Osteoblast (primary cell): ENCODE measurements around the gene NEK1. TPM values are rescaled to one million over a fixed set of nuclear protein-coding genes. Genes with fewer than 3 reads are reported as not detected.

Source experiments
- DNase-seq: peaks from one replicate; pipeline ENCODE4 v3.0.0; 2011; ENCODE audit warnings: low spot score, mixed read lengths; ENCODE audit not compliant: insufficient read length; ENCODE audit errors: missing footprints
- H2AFZ ChIP-seq: 2 replicates; pipeline ENCODE4 v1.6.0; 2011; ENCODE audit warnings: mild to moderate bottlenecking, low read length
- H3K27ac ChIP-seq: 2 replicates; pipeline ENCODE4 v1.5.1; 2011; ENCODE audit warnings: mild to moderate bottlenecking, low read depth, low read length, moderate library complexity
- H3K27me3 ChIP-seq: 2 replicates; pipeline ENCODE4 v1.6.0; 2012; ENCODE audit warnings: mild to moderate bottlenecking, control low read depth, inconsistent platforms, low read length, moderate library complexity; ENCODE audit not compliant: insufficient read depth
- H3K36me3 ChIP-seq: 2 replicates; pipeline ENCODE4 v1.5.1; 2011; ENCODE audit warnings: mild to moderate bottlenecking, low read length, control low read depth, moderate library complexity; ENCODE audit not compliant: insufficient read depth
- H3K4me1 ChIP-seq: 2 replicates; pipeline ENCODE4 v1.5.1; 2011; ENCODE audit warnings: mild to moderate bottlenecking, low read length, control low read depth, moderate library complexity; ENCODE audit not compliant: insufficient read depth
- H3K4me2 ChIP-seq: 2 replicates; pipeline ENCODE4 v1.6.0; 2011; ENCODE audit warnings: mild to moderate bottlenecking, low read length; ENCODE audit not compliant: insufficient read depth
- H3K4me3 ChIP-seq: fragments of 200-600 bp; sonication (generic); 3 replicates; pipeline ENCODE4 v1.5.1; 2012; ENCODE audit warnings: mild to moderate bottlenecking, low read length, inconsistent platforms; ENCODE audit not compliant: insufficient read depth
- H3K79me2 ChIP-seq: 2 replicates; pipeline ENCODE4 v1.6.0; 2012; ENCODE audit warnings: mild to moderate bottlenecking, low read length, control low read depth, inconsistent platforms; ENCODE audit not compliant: insufficient read depth
- H3K9me3 ChIP-seq: 2 replicates; pipeline ENCODE4 v1.5.1; 2011; ENCODE audit warnings: low read depth, low read length, control low read depth
- H4K20me1 ChIP-seq: 2 replicates; pipeline ENCODE4 v1.6.0; 2012; ENCODE audit warnings: mild to moderate bottlenecking, low read length, control low read depth; ENCODE audit not compliant: insufficient read depth
- total RNA-seq: library from RNA; depleted of rRNA; stranded (reverse); fragments of >200 nt; gene quantifications from 2 replicates; pipeline ENCODE4 v1.2.3, GENCODE V29; 2012
- TF ChIP-seq, protein P1 (sequence below): IDR thresholded peaks from 2 replicates; pipeline ENCODE4 v1.5.1; 2011; ENCODE audit warnings: mild to moderate bottlenecking, low read depth, low read length, moderate library complexity; ENCODE audit errors: extremely low read depth

The NEK1 gene
- total RNA-seq, 1 donor = 9.8 TPM

DNA sequence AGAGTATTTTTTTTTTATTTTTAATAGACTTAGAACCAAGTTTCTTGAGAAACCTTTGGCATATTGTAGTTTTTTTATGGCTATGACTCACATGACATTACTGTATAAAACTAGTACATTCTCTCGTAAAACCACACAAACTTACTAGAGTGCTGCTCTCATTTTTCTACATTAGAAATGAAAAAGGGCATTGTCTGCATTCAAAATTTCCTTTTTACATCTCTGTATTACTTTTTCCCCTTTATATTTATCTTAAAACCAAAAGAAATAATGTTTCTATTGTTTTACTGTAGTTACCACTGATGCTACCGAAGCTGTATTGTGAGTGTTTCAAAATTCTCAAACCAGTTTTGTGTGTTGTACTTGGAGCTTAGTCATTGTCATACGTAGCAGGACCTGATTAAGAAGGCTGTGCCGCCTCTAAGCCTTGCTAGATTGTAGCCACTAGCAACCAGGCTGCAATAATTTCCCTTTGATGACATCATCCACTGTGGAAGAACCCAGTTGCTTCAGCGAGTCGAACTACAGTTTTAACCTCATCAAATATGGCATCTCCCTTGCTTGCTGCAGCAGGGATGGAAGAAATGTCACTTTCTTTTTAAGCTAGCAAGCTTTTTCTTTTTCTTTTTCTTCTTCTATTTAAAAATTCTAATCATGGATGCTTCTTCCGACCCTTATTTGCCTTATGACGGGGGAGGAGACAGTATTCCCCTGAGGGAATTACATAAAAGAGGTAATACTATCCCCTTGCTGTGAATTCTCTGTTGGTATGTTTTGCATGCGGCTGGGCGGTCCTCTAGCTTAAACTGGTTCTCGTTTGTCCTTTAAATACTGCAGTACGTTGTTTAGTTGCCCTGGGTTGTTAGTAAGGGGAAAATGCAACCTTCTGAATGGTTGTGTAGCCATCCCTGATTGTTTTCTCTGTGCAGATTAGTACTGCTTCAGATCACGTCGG, 47.6 kb upstream of the NEK1 start:
- DNase-seq = peak; percentile 60
- Histone ChIP-seq H3K4me2 (peak overlapping the region; percentile 92), H3K4me3 (peak overlapping the region; percentile 66), H3K27ac (peak overlapping the region; percentile 89), H3K27me3 (no peaks in the 10 kb centered on the region), H4K20me1 (no peaks in the 10 kb centered on the region), H3K9me3 (no peaks in the 10 kb centered on the region), H3K36me3 (no peaks in the 10 kb centered on the region), H3K79me2 (peaks cover 45% of the 10 kb centered on the region), H3K4me1 (peaks cover 16% of the 10 kb centered on the region), H2AFZ (peak overlapping the region; percentile 50)
- TF ChIP-seq, protein P1, sequence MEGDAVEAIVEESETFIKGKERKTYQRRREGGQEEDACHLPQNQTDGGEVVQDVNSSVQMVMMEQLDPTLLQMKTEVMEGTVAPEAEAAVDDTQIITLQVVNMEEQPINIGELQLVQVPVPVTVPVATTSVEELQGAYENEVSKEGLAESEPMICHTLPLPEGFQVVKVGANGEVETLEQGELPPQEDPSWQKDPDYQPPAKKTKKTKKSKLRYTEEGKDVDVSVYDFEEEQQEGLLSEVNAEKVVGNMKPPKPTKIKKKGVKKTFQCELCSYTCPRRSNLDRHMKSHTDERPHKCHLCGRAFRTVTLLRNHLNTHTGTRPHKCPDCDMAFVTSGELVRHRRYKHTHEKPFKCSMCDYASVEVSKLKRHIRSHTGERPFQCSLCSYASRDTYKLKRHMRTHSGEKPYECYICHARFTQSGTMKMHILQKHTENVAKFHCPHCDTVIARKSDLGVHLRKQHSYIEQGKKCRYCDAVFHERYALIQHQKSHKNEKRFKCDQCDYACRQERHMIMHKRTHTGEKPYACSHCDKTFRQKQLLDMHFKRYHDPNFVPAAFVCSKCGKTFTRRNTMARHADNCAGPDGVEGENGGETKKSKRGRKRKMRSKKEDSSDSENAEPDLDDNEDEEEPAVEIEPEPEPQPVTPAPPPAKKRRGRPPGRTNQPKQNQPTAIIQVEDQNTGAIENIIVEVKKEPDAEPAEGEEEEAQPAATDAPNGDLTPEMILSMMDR = no peak

DNA sequence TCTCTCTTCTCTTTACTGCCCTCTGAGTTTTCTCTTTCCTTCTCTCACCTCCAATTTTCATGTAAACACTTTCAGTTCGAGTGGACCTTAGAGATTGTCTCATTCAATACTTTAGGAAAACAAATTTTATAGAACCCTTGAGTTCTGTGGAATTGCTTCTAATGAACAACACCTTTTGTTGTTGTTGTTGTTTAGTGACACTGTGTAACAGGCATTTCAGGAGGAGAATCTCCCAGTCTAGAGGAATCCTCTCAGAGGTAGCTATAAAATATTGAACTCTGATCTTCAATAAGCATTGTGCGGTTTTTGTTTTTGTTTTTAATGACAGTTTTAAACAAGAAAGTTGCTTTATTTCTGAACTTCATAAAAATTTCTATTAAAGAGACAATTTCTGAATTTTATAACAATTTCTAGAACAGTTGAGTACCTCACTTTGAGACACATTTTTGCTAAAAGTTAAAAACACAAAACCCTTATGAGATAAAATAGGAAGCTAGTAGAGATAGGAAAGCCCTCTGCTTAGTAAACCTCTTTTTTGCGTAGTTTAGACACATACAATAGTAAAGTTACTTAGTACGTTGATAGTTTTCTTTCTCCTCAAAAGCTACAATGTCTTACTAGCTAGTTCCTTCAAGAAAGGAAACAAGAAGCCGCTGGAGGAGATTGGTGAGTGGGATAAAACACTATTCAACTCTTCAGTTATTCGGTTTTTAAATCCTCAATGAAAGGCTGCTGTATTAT, 46.8 kb upstream of the NEK1 start:
- H4K20me1 ChIP-seq = no peaks in the 10 kb centered on the region
- peak overlapping the region; percentile 89 for H3K27ac ChIP-seq
- peaks cover 16% of the 10 kb centered on the region for H3K4me1 ChIP-seq
- peak overlapping the region; percentile 38 for H2AFZ ChIP-seq
- no peaks in the 10 kb centered on the region for H3K9me3 ChIP-seq
- H3K4me3 ChIP-seq = peak overlapping the region; percentile 66
- no peak for DNase-seq
- peak overlapping the region; percentile 92 for H3K4me2 ChIP-seq
- TF ChIP-seq, protein P1 = no peak
- peaks cover 45% of the 10 kb centered on the region for H3K79me2 ChIP-seq
- no peaks in the 10 kb centered on the region for H3K36me3 ChIP-seq
- H3K27me3 ChIP-seq = no peaks in the 10 kb centered on the region

DNA sequence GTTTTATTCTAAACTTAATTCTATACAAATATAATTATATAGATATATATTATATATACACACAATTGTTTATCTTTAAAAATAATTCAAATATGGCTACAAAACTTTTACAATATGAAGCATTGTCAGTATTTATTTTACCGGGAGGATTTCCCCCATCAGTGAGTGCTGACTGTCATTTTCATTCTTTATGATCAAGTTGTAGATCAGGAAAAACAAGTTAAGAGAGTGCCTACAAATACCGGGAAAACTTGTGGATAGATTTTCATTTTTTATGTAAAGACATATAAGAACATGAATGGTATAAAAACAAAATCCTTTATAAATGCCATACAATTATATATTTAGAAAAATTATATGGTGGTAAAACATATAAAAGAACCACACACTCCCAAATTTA, 45.8 kb upstream of the NEK1 start:
- H3K27ac ChIP-seq = peak overlapping the region; percentile 89

More for the DNA sequence above, 45.8 kb upstream of the NEK1 start:
- no peak overlapping the region for H2AFZ ChIP-seq
- peak; percentile 27 for DNase-seq
- peaks cover 11% of the 10 kb centered on the region for H3K4me1 ChIP-seq
- H3K36me3 ChIP-seq = no peaks in the 10 kb centered on the region
- H3K9me3 ChIP-seq = no peaks in the 10 kb centered on the region
- H3K4me3 ChIP-seq = no peak overlapping the region
- peaks cover 44% of the 10 kb centered on the region for H3K79me2 ChIP-seq
- no peak overlapping the region for H3K4me2 ChIP-seq
- H3K27me3 ChIP-seq = no peaks in the 10 kb centered on the region
- TF ChIP-seq, protein P1 = no peak
- no peaks in the 10 kb centered on the region for H4K20me1 ChIP-seq
